ENCODE results near the gene HOXA6.
A peak's percentile ranks its signal among the peaks of the same experiment; 100 is the strongest.

The HOXA6 gene

DNA sequence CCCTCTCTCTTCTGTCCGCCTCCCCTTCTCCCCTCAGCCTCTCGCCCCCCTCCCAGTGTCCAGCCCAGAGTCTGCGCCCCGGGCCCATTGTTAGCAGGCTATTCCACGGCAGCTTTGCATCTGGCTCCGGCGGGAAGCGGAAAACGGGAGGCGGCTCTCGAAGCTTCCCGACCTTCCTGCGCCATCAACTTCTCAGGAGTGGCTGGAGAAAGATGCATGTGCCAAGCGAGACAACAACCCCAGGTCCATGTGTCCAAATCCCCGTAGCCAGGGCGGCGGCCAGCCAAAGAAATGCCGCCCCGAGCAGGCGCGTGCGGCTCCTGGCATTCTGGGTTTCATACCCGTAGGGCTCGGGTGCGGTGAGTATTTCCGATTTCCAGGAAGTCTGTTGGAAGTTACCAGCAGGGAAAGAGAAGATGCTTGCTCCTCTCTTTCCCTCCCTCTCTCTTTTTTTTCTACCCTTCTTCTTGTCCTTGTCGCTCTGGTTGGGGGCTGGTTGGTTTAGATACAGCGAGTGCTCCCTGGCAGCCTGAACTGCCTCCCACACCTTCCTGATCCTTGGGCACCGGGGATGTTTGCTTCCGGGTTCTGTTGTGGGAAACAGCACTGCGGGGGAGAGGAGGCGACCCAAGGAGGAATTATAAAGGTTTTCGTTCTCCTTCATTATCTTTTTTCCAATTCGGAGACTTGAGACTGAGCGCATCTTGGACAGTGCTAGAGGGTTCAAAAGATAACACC is 43.9 kb downstream of the HOXA6 start:
- H3K4me1 ChIP-seq (ENCODE audit: control insufficient read depth, insufficient read depth, low read length): peaks cover 47% of the 10 kb centered on the region

DNA sequence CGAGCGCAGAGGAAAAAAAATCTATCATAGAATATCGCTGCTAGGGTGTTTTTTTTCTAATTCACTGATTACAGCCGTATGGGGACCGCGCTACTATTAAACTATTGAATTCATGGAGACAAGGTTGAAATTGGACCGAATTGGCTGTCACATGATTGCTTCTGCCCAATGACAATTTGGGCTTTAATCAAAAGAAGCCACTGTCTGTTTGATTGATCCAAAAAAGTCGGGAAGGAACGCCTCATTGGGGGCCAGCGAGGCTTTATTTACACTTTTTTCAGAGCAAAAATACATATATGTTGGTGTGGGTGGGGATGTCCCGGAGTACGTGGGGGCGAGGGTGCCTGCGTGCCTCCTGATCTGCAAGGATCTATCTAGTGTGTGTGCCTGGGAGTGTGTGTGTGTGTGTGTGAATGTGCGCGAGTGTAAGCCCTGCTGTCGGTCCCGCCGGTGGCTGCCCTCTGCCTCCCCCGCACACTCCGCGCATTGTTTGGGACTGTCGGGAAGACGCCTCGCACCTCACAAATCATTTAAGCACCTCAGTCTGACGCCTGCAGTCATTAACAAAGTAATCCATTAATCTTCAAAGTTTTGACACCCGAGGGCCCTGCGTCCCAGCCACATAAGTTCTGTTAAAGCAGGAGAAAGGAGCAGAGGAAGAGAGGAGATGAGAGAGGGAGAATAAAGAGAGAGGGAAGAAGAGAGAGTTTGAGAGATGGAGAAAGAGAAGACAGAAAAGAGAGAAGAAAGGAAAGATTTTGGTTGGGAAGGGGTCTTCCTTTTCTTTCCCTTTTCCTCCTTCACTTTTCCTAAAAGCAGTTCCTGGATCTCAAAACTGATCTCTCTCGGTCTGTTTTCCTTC is 44.8 kb downstream of the HOXA6 start, which contains the start of gene HOXA2:
TSS of gene HOXA2 (minus strand) at position 103 of the 862 bp plus-strand sequence. CDS start 183 bp downstream, outside the sequence.
- Histone ChIP-seq H3K9me3 (ENCODE audit: control insufficient read depth, low read length) (no peaks in the 10 kb centered on the region), H3K4me3 (ENCODE audit: low read length) (peak within 1 kb of the TSS; percentile 61), H3K36me3 (ENCODE audit: control insufficient read depth, insufficient read depth, low read length) (no peaks in the 10 kb centered on the region), H3K4me1 (ENCODE audit: control insufficient read depth, insufficient read depth, low read length) (peaks cover 50% of the 10 kb centered on the region), H3K27me3 (ENCODE audit: control insufficient read depth, insufficient read depth, low read length) (no peaks in the 10 kb centered on the region), H3K9ac (ENCODE audit: low read length) (peak within 1 kb of the TSS; percentile 86)

More for the DNA sequence above, 43.9 kb downstream of the HOXA6 start:
- peak overlapping the region; percentile 61 for H3K4me3 ChIP-seq (ENCODE audit: low read length)
- no peaks in the 10 kb centered on the region for H3K9me3 ChIP-seq (ENCODE audit: control insufficient read depth, low read length)
- H3K36me3 ChIP-seq (ENCODE audit: control insufficient read depth, insufficient read depth, low read length): no peaks in the 10 kb centered on the region
- peak overlapping the region; percentile 86 for H3K9ac ChIP-seq (ENCODE audit: low read length)
- no peaks in the 10 kb centered on the region for H3K27me3 ChIP-seq (ENCODE audit: control insufficient read depth, insufficient read depth, low read length)

DNA sequence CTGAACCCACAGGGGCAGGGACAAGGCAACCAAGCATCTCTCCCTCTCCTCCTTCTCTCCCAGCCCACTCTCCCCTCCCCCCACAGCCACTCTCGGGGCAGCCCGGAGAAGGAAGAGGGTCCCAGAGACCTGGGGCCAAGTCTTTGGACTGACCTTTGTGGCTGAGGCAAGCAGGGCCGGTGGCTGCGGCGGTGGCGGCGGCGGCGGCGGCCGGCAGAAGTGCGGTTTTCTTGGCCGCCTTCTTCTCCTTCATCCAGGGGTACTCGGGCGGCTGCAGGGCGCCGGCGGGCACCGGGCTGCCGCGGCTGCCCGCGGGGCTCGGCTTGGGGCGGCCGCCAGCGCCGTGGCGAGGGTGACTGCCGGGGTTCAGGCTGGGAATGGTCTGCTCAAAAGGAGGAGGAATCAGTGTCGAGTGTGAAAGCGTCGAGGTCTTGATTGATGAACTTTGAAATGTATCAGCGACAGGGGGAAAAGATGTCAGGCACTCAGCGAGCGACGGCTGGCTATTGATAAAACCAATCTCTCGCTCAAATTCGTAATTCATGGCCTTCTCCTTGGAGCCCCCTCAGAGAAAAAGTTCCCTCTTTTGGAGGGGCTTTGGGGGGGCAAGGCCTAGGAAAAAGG is 45.5 kb downstream of the HOXA6 start:
- H3K4me3 ChIP-seq (ENCODE audit: low read length): peak overlapping the region; percentile 61

DNA sequence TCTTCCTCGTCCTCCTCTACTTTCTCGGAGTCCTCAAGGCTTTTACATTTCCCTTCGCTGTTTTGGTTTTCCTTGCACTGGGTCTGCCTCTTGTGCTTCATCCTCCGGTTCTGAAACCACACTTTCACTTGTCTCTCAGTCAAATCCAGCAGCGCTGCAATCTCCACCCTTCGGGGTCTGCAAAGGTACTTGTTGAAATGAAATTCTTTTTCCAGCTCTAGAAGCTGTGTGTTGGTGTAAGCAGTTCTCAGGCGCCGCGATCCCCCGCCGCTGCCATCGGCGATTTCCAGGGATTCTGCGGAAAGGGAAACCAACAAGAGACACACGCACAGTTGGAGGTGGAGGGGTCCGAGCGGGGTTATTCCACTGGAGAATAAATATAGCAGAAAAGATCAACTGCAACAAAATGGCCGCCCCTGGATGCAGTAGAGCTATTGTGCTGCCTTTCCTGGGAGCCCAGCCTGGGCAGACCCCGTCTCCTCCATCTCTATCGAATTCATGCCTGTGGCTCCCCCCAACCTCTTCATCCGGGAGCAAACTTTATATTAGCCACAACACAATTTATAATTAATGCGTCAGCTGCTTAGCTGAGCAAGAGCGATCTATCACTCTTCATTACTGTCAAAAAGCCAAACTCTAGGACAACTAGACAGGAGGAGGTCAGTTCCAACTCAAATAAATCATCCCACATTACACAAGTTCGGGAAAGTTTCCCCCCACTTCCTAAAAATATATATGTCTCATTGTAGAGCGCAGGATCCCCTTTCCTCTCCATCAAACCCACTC is 46.2 kb downstream of the HOXA6 start:
- Histone ChIP-seq H3K36me3 (ENCODE audit: control insufficient read depth, insufficient read depth, low read length) (no peaks in the 10 kb centered on the region), H3K9me3 (ENCODE audit: control insufficient read depth, low read length) (no peaks in the 10 kb centered on the region), H3K4me3 (ENCODE audit: low read length) (peak overlapping the region; percentile 61), H3K27me3 (ENCODE audit: control insufficient read depth, insufficient read depth, low read length) (no peaks in the 10 kb centered on the region), H3K4me1 (ENCODE audit: control insufficient read depth, insufficient read depth, low read length) (peaks cover 51% of the 10 kb centered on the region), H3K9ac (ENCODE audit: low read length) (peak overlapping the region; percentile 86)

More for the DNA sequence above, 45.5 kb downstream of the HOXA6 start:
- no peaks in the 10 kb centered on the region for H3K36me3 ChIP-seq (ENCODE audit: control insufficient read depth, insufficient read depth, low read length)
- H3K9me3 ChIP-seq (ENCODE audit: control insufficient read depth, low read length): no peaks in the 10 kb centered on the region
- no peaks in the 10 kb centered on the region for H3K27me3 ChIP-seq (ENCODE audit: control insufficient read depth, insufficient read depth, low read length)
- peaks cover 51% of the 10 kb centered on the region for H3K4me1 ChIP-seq (ENCODE audit: control insufficient read depth, insufficient read depth, low read length)
- H3K9ac ChIP-seq (ENCODE audit: low read length): peak overlapping the region; percentile 86

DNA sequence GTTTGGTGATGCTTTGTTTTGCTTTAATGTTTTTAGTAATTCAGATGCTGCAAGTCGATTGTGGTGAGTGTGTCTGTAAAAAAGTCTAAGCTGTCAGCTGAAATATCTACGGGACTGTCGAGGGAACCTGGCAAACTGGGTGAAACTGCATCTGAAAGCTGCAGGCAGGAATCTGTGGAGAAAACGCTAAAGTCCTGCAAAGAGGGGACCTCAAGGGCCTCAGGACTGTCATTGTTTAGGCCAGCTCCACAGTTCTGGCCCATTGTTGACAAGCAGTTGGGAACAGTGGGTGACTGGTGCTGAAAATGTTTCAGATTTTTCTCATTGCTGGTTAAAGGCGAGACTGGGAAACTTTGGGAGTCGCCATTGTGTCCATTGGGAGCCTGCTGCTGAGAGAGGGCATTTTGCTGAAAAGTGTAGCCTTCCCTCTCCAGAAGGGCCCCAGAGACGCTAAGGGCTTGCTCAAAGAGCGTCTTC is 46.8 kb downstream of the HOXA6 start:
- H3K36me3 ChIP-seq (ENCODE audit: control insufficient read depth, insufficient read depth, low read length): no peaks in the 10 kb centered on the region
- H3K9me3 ChIP-seq (ENCODE audit: control insufficient read depth, low read length): no peaks in the 10 kb centered on the region
- H3K4me1 ChIP-seq (ENCODE audit: control insufficient read depth, insufficient read depth, low read length): peaks cover 45% of the 10 kb centered on the region
- H3K4me3 ChIP-seq (ENCODE audit: low read length): peak overlapping the region; percentile 61
- H3K9ac ChIP-seq (ENCODE audit: low read length): peak overlapping the region; percentile 86
- no peaks in the 10 kb centered on the region for H3K27me3 ChIP-seq (ENCODE audit: control insufficient read depth, insufficient read depth, low read length)

DNA sequence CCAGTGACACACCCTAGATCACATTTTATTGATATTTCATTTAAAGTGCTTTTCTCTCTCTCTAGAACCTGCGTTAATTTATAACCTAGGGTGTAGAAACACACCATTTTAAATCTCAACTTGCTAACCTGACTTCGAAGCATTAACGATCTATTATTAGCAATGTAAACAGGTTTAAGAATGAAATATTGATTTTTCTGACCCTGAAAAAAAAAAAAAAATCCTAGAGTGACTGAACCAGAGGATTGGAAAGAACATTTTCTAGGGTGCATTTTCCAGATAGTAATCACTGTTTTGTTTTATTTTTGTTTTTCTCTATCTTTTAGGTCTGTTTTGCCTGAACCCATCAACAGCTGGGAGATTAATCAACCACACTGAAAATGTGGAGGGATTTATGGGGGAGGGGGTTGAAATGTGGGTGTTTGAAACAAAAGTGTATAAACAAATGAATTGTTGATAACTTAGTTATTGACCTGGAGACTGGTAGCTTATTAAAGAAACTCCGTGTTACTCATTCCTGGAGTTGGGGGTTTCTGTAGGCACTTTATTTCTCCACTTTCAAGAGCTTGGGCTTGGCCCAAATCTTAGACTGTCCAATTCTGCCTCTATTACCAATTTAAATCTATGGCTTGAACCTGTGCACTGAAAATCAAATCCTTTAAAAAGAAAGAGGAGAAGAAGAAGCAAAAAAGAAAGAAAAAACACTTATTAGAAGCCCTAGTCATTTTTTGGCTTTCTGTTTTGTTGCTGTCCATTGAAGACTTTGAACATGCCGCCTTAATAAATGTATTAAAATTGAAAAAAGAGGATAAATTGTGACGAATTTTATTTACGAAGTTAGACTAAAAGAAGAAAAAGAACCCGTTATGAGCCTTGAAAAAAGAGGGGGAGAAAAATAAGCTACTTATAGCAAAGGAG is 47.9 kb downstream of the HOXA6 start:
- Histone ChIP-seq H3K4me1 (ENCODE audit: control insufficient read depth, insufficient read depth, low read length) (peaks cover 35% of the 10 kb centered on the region), H3K27me3 (ENCODE audit: control insufficient read depth, insufficient read depth, low read length) (no peaks in the 10 kb centered on the region), H3K4me3 (ENCODE audit: low read length) (peak overlapping the region; percentile 39), H3K9me3 (ENCODE audit: control insufficient read depth, low read length) (no peaks in the 10 kb centered on the region), H3K36me3 (ENCODE audit: control insufficient read depth, insufficient read depth, low read length) (no peaks in the 10 kb centered on the region), H3K9ac (ENCODE audit: low read length) (peak overlapping the region; percentile 86)

DNA sequence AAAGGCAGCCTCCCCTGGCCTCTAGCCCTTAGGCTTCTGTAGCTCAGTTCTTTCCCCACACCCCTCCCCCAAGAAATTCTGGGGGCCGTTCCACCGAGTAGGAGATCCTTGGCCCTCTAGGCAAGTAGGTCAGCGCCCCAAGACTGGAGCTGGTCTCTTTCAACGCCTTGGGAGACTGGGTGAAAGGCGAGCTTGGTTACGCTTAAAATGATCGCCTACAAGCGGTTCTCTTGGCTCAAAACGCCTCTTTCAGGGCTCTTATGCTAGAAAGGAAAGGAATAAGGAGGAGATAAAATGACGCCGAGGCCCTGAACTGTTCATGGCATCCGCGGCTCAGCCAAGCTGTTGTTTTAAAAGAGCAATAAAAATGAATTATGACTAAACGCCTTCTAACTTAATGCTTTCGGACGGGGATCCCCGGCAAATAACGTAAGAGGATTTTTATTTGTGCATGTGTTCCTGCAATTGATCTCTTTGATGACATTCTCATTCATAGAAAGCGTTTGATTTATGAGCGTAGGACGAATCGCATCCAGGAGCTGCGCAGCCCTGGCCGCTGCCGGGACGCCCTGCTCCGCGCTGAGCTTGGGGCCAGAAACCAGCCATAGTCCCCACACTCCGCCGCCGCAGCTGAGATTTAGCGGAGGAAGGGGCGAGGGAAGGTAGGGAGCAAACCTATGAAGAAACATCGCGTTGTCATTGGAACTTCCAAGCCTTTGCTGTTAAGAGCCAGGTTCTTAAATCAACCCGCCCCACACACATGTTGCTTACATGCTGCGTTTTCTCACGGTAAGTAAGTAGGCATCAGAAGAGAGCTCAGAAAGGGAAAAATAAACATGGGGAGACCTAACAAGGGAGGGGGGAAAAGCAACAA is 48.8 kb downstream of the HOXA6 start:
- Histone ChIP-seq H3K4me1 (ENCODE audit: control insufficient read depth, insufficient read depth, low read length) (peaks cover 28% of the 10 kb centered on the region), H3K4me3 (ENCODE audit: low read length) (peak overlapping the region; percentile 39), H3K9ac (ENCODE audit: low read length) (peak overlapping the region; percentile 86), H3K36me3 (ENCODE audit: control insufficient read depth, insufficient read depth, low read length) (no peaks in the 10 kb centered on the region), H3K9me3 (ENCODE audit: control insufficient read depth, low read length) (no peaks in the 10 kb centered on the region), H3K27me3 (ENCODE audit: control insufficient read depth, insufficient read depth, low read length) (no peaks in the 10 kb centered on the region)

DNA sequence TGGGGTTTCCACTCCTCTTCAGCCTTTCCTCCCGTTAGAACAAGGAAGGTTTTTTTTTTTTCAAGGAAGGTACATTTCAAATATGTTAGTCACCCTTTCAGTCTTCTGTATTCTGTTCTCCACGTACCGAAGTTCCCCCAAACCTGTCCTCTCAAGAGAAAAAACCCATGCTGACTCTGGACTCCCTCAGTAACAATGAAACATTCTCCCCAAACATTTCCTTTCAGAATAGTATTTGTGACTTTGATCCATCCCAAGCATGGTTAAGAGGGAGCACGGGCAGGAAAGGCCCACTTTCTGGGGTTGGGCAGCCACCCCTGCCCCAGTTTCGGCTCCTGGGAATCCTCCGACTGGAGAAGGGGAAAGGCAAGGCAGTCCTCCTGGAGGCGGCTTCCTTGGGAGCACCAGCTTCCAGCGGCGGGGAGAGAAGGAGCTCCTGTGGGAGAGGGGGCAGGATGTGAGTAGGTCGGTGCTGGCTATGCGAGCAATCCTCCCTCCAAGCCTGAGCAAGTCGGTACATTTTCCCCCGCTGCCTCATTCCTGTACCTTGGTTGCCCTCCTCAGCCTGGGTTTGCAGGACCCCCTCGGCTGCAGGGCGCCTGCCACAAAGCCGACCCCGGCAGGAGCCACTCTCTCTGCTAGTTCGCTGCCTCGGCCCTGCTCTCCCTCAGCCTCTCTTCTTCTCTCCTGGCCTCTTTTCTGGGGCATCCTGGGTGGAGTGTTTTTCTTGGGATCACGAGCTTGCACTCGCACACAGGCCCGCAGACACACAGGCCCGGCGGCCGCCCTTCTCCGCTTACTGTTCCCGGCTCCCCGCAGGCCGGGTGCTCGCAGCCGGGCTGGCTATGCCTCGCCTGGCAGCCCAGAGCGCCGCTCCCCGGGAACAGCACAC is 49.6 kb downstream of the HOXA6 start:
- H3K27me3 ChIP-seq (ENCODE audit: control insufficient read depth, insufficient read depth, low read length): no peaks in the 10 kb centered on the region
- H3K4me1 ChIP-seq (ENCODE audit: control insufficient read depth, insufficient read depth, low read length): peaks cover 28% of the 10 kb centered on the region
- H3K36me3 ChIP-seq (ENCODE audit: control insufficient read depth, insufficient read depth, low read length): no peaks in the 10 kb centered on the region
- no peaks in the 10 kb centered on the region for H3K9me3 ChIP-seq (ENCODE audit: control insufficient read depth, low read length)
- H3K9ac ChIP-seq (ENCODE audit: low read length): peak overlapping the region; percentile 86
- peak overlapping the region; percentile 39 for H3K4me3 ChIP-seq (ENCODE audit: low read length)

DNA sequence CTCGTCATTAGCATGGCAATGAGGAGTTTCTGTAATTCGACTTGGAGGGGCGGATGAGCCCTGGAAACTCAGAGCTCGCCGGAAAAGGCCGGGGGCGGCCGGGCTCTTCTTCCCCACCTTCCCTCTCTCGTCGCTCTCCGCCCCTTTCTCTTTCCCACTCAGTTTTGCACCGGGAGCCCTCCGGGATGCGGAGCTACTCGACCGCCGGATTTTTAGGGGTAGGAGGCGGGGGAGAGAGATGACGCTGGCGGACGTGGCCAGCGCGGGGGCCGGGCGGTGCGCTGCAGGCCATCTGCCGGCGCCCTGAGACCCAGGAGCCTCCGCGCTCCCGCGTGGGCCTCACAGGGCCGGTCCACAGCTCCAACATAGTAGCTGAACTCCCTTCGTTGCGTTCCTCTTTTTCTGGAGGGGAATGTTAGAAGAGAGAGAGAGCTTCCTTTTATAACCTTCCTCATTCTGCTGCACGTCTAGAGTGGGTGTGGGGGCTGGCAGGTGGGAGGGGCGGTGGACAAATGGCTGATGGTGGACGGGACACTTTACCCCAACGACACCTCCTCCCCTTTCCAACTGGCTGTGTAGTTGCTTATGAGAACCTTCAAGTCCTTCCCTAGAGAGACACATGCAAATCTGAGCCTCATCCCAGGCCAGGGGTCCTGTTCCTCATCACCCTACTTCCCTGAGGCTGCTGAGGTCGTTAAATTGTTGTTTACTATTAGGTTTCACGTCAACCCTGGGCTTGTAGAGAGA is 50.6 kb downstream of the HOXA6 start:
- peaks cover 28% of the 10 kb centered on the region for H3K4me1 ChIP-seq (ENCODE audit: control insufficient read depth, insufficient read depth, low read length)
- peak overlapping the region; percentile 74 for H3K4me3 ChIP-seq (ENCODE audit: low read length)
- H3K9me3 ChIP-seq (ENCODE audit: control insufficient read depth, low read length): no peaks in the 10 kb centered on the region
- no peaks in the 10 kb centered on the region for H3K27me3 ChIP-seq (ENCODE audit: control insufficient read depth, insufficient read depth, low read length)
- H3K9ac ChIP-seq (ENCODE audit: low read length): peak overlapping the region; percentile 86
- no peaks in the 10 kb centered on the region for H3K36me3 ChIP-seq (ENCODE audit: control insufficient read depth, insufficient read depth, low read length)
